ENCODE results near the gene SEMA3C.

Gene SEMA3C

GRCh38 chr7:80699721-80700256 lies 219.1 kb downstream of the SEMA3C start:
- TF ChIP-seq, protein P1, sequence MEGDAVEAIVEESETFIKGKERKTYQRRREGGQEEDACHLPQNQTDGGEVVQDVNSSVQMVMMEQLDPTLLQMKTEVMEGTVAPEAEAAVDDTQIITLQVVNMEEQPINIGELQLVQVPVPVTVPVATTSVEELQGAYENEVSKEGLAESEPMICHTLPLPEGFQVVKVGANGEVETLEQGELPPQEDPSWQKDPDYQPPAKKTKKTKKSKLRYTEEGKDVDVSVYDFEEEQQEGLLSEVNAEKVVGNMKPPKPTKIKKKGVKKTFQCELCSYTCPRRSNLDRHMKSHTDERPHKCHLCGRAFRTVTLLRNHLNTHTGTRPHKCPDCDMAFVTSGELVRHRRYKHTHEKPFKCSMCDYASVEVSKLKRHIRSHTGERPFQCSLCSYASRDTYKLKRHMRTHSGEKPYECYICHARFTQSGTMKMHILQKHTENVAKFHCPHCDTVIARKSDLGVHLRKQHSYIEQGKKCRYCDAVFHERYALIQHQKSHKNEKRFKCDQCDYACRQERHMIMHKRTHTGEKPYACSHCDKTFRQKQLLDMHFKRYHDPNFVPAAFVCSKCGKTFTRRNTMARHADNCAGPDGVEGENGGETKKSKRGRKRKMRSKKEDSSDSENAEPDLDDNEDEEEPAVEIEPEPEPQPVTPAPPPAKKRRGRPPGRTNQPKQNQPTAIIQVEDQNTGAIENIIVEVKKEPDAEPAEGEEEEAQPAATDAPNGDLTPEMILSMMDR (conservative IDR thresholded peaks at IDR 0.05) = no peak
- H3K27ac ChIP-seq = no peak overlapping the region

DNA sequence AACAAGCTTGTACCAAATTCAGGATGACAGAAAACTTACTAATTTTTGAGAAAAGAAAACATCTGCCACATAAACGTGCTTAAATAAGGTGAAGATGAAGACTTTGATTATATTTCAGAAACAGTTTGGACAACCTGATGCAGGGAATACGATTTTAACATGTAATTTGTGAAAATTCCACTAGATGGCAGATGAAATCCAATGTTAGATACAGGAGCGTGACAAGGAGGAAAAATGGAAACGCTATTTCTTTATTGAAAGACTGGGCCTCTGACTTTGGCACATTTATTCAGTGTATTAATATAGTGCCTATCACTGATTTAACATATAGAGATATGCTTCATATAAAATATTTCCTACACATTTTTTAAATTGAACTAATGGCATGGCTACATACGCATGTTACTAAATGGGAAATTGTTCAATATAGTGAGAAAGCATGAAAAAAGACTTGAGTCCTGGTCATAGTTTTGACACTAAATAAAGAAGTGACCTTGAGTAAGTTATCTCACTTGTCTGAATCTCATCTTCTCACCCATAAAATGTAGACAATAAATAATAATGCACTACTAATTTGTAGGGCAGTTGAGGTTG lies 219.7 kb downstream of the SEMA3C start:
- TF ChIP-seq, protein P1 (conservative IDR thresholded peaks at IDR 0.05) = peak; percentile 75
- H3K27ac ChIP-seq = no peak overlapping the region

Data from VCaP (cell line).